ENCODE data around the gene LIMS2. TPM values are rescaled to one million over a fixed set of nuclear protein-coding genes. Genes with fewer than 3 reads are reported as not detected.

LIMS2 gene
- total RNA-seq, 3 donors from 2014 or later: 9.5 to 27.9 (median 19.4) TPM

DNA sequence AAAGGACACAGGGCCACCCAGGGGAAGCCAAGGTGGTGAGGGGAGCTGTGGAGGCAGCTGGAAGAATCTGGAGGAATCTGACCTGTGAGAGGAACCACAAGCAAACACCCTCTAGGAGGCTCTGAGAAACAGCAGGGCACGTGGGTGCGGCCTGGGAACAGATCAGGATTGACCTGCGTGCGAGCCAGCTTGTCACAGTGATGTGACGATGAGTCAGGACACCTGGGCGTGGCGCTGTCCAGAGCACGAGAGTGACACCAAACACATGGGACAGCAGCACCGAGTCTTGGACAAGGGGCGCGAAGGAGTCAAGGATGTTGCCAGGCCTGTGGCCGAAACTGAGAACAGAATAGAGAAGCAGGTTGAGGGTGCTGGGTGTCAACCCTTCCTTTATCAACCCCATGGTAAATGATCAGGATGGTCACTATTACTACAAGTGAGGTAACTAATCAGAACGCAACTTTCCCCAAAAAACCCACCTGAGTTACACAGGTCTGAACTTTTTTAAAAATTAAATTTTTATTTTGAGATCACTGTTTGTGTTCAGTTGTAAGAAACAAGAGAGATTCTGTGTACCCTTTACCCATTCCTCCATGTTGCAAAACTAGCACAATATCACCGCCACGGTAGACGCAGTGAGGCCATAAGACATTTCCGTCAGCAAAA lies 25.3 kb upstream of the LIMS2 start:
- TF ChIP-seq CTCF (IDR thresholded peaks at IDR 0.05) (no peak), POLR2AphosphoS5 (IDR thresholded peaks at IDR 0.05) (no peak), POLR2A (IDR thresholded peaks at IDR 0.05) (no peak)
- Histone ChIP-seq H3K36me3 (no peaks in the 10 kb centered on the region), H3K27me3 (no peaks in the 10 kb centered on the region), H3K4me1 (no peaks in the 10 kb centered on the region), H3K27ac (peak overlapping the region; percentile 94 to 99), H3K9me3 (no peaks in the 10 kb centered on the region), H3K4me3 (peak overlapping the region; percentile 63 to 96 (median 79))
- DNase-seq (ENCODE audit: low spot score in 2 of 2): peak; percentile 71 to 84
- intact Hi-C loops (cut with DNase I; ENCODE audit: low total_unique reads): no loop called here

- no peak for DNase-seq (ENCODE audit: low spot score in 2 of 2)
- intact Hi-C loops (cut with DNase I; ENCODE audit: low total_unique reads): no loop called here
Observed at GRCh38 chr2:127698553-127699355, 23.4 kb upstream of the LIMS2 start.

GRCh38 chr2:127697482-127698180 lies 22.3 kb upstream of the LIMS2 start:
- intact Hi-C loops (cut with DNase I; ENCODE audit: low total_unique reads): no loop called here
- H3K36me3 ChIP-seq: no peaks in the 10 kb centered on the region
- no peaks in the 10 kb centered on the region for H3K27me3 ChIP-seq
- no peaks in the 10 kb centered on the region for H3K4me1 ChIP-seq
- no peak overlapping the region for H3K27ac ChIP-seq
- H3K4me3 ChIP-seq: no peak overlapping the region
- TF ChIP-seq POLR2A (IDR thresholded peaks at IDR 0.05) (no peak), CTCF (IDR thresholded peaks at IDR 0.05) (no peak), POLR2AphosphoS5 (IDR thresholded peaks at IDR 0.05) (no peak)
- no peak for DNase-seq (ENCODE audit: low spot score in 2 of 2)
- H3K9me3 ChIP-seq: no peaks in the 10 kb centered on the region

More at GRCh38 chr2:127698553-127699355, 23.4 kb upstream of the LIMS2 start:
- Histone ChIP-seq H3K36me3 (no peaks in the 10 kb centered on the region), H3K4me3 (no peak overlapping the region), H3K27me3 (no peaks in the 10 kb centered on the region), H3K27ac (no peak overlapping the region), H3K4me1 (no peaks in the 10 kb centered on the region), H3K9me3 (no peaks in the 10 kb centered on the region)
- no peak for TF ChIP-seq POLR2A (IDR thresholded peaks at IDR 0.05)
- TF ChIP-seq POLR2AphosphoS5 (IDR thresholded peaks at IDR 0.05): no peak
- TF ChIP-seq CTCF (IDR thresholded peaks at IDR 0.05): no peak

- H3K4me1 ChIP-seq: no peaks in the 10 kb centered on the region
- no peak for DNase-seq (ENCODE audit: low spot score in 2 of 2)
- H3K27ac ChIP-seq: peak overlapping the region in 1 of 2 donors; percentile 13
- no peaks in the 10 kb centered on the region for H3K27me3 ChIP-seq
- TF ChIP-seq POLR2AphosphoS5 (IDR thresholded peaks at IDR 0.05) (no peak), POLR2A (IDR thresholded peaks at IDR 0.05) (no peak), CTCF (IDR thresholded peaks at IDR 0.05) (peak in 1 of 3 donors; percentile 18)
- peaks cover 2 to 7% of the 10 kb centered on the region in 2 donors for H3K9me3 ChIP-seq
- intact Hi-C loops (cut with DNase I; ENCODE audit: low total_unique reads): no loop called here
- H3K36me3 ChIP-seq: no peaks in the 10 kb centered on the region
- H3K4me3 ChIP-seq: peak overlapping the region; percentile 25 to 62 (median 35)
Observed at GRCh38 chr2:127695491-127696472, 20.5 kb upstream of the LIMS2 start.

All from breast epithelium (tissue), 4 donors.